ENCODE measurements around the gene ST3GAL5.

Gene ST3GAL5

GRCh38 chr2:85906748-85907147 lies 18.0 kb upstream of the ST3GAL5 start:
- TF ChIP-seq CTCF (IDR thresholded peaks at IDR 0.05; ENCODE audit: low read depth, low read length), result no peak
- H3K27me3 ChIP-seq (ENCODE audit: insufficient read depth, low read depth, severe bottlenecking), result no peaks in the 10 kb centered on the region
- H3K4me3 ChIP-seq (ENCODE audit: low read depth, low read length), result no peak overlapping the region
- H3K9me3 ChIP-seq (ENCODE audit: severe bottlenecking), result no peaks in the 10 kb centered on the region
- H3K27ac ChIP-seq, result no peak overlapping the region
- H3K36me3 ChIP-seq, result no peaks in the 10 kb centered on the region
- no peak for DNase-seq

- H3K4me3 ChIP-seq (ENCODE audit: low read depth, low read length), result no peak overlapping the region
These were observed 17.1 kb upstream of the ST3GAL5 start for GRCh38 chr2:85905891-85906290.

GRCh38 chr2:85905187-85905666 lies 16.4 kb upstream of the ST3GAL5 start:
- Histone ChIP-seq H3K9me3 (ENCODE audit: severe bottlenecking) (no peaks in the 10 kb centered on the region), H3K36me3 (no peaks in the 10 kb centered on the region), H3K4me3 (ENCODE audit: low read depth, low read length) (no peak overlapping the region), H3K27ac (no peak overlapping the region), H3K27me3 (ENCODE audit: insufficient read depth, low read depth, severe bottlenecking) (no peaks in the 10 kb centered on the region)
- no peak for TF ChIP-seq CTCF (IDR thresholded peaks at IDR 0.05; ENCODE audit: low read depth, low read length)
- DNase-seq, result no peak

More at GRCh38 chr2:85905891-85906290, 17.1 kb upstream of the ST3GAL5 start:
- no peaks in the 10 kb centered on the region for H3K27me3 ChIP-seq (ENCODE audit: insufficient read depth, low read depth, severe bottlenecking)
- H3K9me3 ChIP-seq (ENCODE audit: severe bottlenecking), result no peaks in the 10 kb centered on the region
- DNase-seq, result no peak
- H3K27ac ChIP-seq, result no peak overlapping the region
- no peaks in the 10 kb centered on the region for H3K36me3 ChIP-seq
- TF ChIP-seq CTCF (IDR thresholded peaks at IDR 0.05; ENCODE audit: low read depth, low read length), result no peak

- no peak for TF ChIP-seq CTCF (IDR thresholded peaks at IDR 0.05; ENCODE audit: low read depth, low read length)
- no peak for DNase-seq
- no peak overlapping the region for H3K4me3 ChIP-seq (ENCODE audit: low read depth, low read length)
- H3K9me3 ChIP-seq (ENCODE audit: severe bottlenecking), result no peaks in the 10 kb centered on the region
- H3K27ac ChIP-seq, result no peak overlapping the region
- no peaks in the 10 kb centered on the region for H3K36me3 ChIP-seq
- H3K27me3 ChIP-seq (ENCODE audit: insufficient read depth, low read depth, severe bottlenecking), result no peaks in the 10 kb centered on the region
These were observed 15.1 kb upstream of the ST3GAL5 start for GRCh38 chr2:85903849-85904248.

- no peak for TF ChIP-seq CTCF (IDR thresholded peaks at IDR 0.05; ENCODE audit: low read depth, low read length)
- no peak overlapping the region for H3K27ac ChIP-seq
- H3K36me3 ChIP-seq, result no peaks in the 10 kb centered on the region
- H3K9me3 ChIP-seq (ENCODE audit: severe bottlenecking), result no peaks in the 10 kb centered on the region
- H3K27me3 ChIP-seq (ENCODE audit: insufficient read depth, low read depth, severe bottlenecking), result no peaks in the 10 kb centered on the region
- no peak for DNase-seq
- no peak overlapping the region for H3K4me3 ChIP-seq (ENCODE audit: low read depth, low read length)
These were observed 13.7 kb upstream of the ST3GAL5 start for GRCh38 chr2:85902496-85902895.

- TF ChIP-seq CTCF (IDR thresholded peaks at IDR 0.05; ENCODE audit: low read depth, low read length), result no peak
- H3K27ac ChIP-seq, result no peak overlapping the region
- no peak for DNase-seq
- H3K9me3 ChIP-seq (ENCODE audit: severe bottlenecking), result no peaks in the 10 kb centered on the region
- no peaks in the 10 kb centered on the region for H3K27me3 ChIP-seq (ENCODE audit: insufficient read depth, low read depth, severe bottlenecking)
- H3K36me3 ChIP-seq, result no peaks in the 10 kb centered on the region
- H3K4me3 ChIP-seq (ENCODE audit: low read depth, low read length), result no peak overlapping the region
These were observed 12.4 kb upstream of the ST3GAL5 start for GRCh38 chr2:85901155-85901554.
